H1 (cell line): ENCODE measurements around the gene COPG1. TPM values are rescaled to one million over a fixed set of nuclear protein-coding genes. Genes with fewer than 3 reads are reported as not detected.

Experiments
- ASH2L ChIP-seq: fragments of 200-600, 300-600 bp; sonication (generic); IDR thresholded peaks from one replicate; pipeline ENCODE4 v1.7.1; 2017; ENCODE audit warnings: low read length
- BACH1 ChIP-seq: IDR thresholded peaks from 2 replicates; pipeline ENCODE4 v1.6.1; 2012; ENCODE audit warnings: low read length, improper control_type of control experiment
- BRCA1 ChIP-seq: IDR thresholded peaks from 2 replicates; pipeline ENCODE4 v1.6.1; 2012; ENCODE audit warnings: low read depth, low read length, improper control_type of control experiment
- CEBPB ChIP-seq: IDR thresholded peaks from 2 replicates; pipeline ENCODE4 v1.6.1; 2012; ENCODE audit warnings: low read depth, low read length
- HDAC2 ChIP-seq, 2 experiments: fragments of 300-600 bp in 1 of 2; sonication (generic) in 1 of 2; IDR thresholded peaks; 2 replicates each; pipeline ENCODE4 v1.6.1; 2011 to 2012; ENCODE audit warnings: low read depth in 2 of 2, low read length in 2 of 2, mild to moderate bottlenecking in 2 of 2, moderate library complexity in 2 of 2, borderline replicate concordance in 1 of 2, inconsistent platforms in 1 of 2
- NRF1 ChIP-seq: IDR thresholded peaks from 2 replicates; pipeline ENCODE4 v1.6.1; 2011; ENCODE audit warnings: mild to moderate bottlenecking, low read depth, low read length, improper control_type of control experiment
- RXRA ChIP-seq: IDR thresholded peaks from 2 replicates; pipeline ENCODE4 v1.6.1; 2011; ENCODE audit warnings: low read depth, mild to moderate bottlenecking, low read length, moderate library complexity; ENCODE audit not compliant: insufficient read depth
- SAP30 ChIP-seq: fragments of 300-600 bp; sonication (generic); IDR thresholded peaks from 2 replicates; pipeline ENCODE4 v1.7.1; 2012; ENCODE audit warnings: low read length, moderate library complexity, mild to moderate bottlenecking, inconsistent platforms; ENCODE audit not compliant: insufficient read depth, insufficient replicate concordance
- SIN3A ChIP-seq, 2 experiments: IDR thresholded peaks in 1 of 2; conservative IDR thresholded peaks in 1 of 2; 2 replicates each; pipeline ENCODE4 v1.6.1; 2011 to 2012; ENCODE audit warnings: low read length in 2 of 2, improper control_type of control experiment in 1 of 2, low read depth in 1 of 2, mild to moderate bottlenecking in 1 of 2
- SP2 ChIP-seq: IDR thresholded peaks from 2 replicates; pipeline ENCODE4 v1.6.1; 2012; ENCODE audit warnings: mild to moderate bottlenecking, low read length, inconsistent platforms
- SP4 ChIP-seq: IDR thresholded peaks from 2 replicates; pipeline ENCODE4 v1.6.1; 2012; ENCODE audit warnings: low read length, inconsistent platforms
- polyA plus RNA-seq, 7 experiments: library from polyadenylated mRNA; depleted of rRNA in 3 of 7; stranded (reverse) in 5 of 7; unstranded in 2 of 7; fragments of >200 nt in 5 of 7; fragments of 200-250 nt in 2 of 7; gene quantifications; 1 replicate in 5 of 7; 2 replicates in 1 of 7; 4 replicates in 1 of 7; pipeline versions ENCODE4 v1.2.1 to v1.2.3, GENCODE V29; 2011 to 2013; ENCODE audit warnings: missing spikeins in 2 of 7, mixed read lengths in 2 of 7
- total RNA-seq: library from RNA; stranded (reverse); fragmentation: NEBNext Ultra II Directional; extraction: Animal tissue kit (Norgen Biotek cat#: 25700); gene quantifications from 2 replicates; pipeline ENCODE4 v1.2.1, GENCODE V29; 2021
- TF ChIP-seq, protein P1 (sequence below): fragments of 300-600 bp; sonication (generic); IDR thresholded peaks from 2 replicates; pipeline ENCODE4 v1.7.1; 2012; ENCODE audit warnings: low read length, moderate library complexity, mild to moderate bottlenecking, inconsistent platforms; ENCODE audit not compliant: insufficient replicate concordance

The COPG1 gene
- total and polyA plus RNA-seq, 2 of the 8 experiments (the other 6 are each of a cell fraction or from before 2014, with no cell fraction given), result 52.7 to 106 TPM

DNA sequence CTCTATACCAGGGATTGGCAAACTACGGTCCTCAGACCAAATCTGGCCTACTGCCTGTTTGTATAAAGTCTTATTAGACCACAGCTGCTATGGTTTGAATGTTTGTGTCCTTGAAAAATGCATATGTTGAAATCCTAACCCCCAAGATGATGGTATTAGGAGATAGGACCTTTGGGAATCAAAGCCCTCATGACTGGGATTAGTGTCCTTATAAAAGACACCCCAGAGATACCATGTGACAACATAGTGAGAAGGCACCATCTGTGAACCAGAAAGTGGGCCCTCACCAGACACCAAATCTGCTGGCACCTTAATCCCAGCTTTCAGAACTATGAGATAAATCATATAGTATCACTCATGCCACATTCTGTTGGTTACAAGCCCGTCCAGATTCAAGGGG is 36.7 kb downstream of the COPG1 start (continued):
- TF ChIP-seq, protein P1, sequence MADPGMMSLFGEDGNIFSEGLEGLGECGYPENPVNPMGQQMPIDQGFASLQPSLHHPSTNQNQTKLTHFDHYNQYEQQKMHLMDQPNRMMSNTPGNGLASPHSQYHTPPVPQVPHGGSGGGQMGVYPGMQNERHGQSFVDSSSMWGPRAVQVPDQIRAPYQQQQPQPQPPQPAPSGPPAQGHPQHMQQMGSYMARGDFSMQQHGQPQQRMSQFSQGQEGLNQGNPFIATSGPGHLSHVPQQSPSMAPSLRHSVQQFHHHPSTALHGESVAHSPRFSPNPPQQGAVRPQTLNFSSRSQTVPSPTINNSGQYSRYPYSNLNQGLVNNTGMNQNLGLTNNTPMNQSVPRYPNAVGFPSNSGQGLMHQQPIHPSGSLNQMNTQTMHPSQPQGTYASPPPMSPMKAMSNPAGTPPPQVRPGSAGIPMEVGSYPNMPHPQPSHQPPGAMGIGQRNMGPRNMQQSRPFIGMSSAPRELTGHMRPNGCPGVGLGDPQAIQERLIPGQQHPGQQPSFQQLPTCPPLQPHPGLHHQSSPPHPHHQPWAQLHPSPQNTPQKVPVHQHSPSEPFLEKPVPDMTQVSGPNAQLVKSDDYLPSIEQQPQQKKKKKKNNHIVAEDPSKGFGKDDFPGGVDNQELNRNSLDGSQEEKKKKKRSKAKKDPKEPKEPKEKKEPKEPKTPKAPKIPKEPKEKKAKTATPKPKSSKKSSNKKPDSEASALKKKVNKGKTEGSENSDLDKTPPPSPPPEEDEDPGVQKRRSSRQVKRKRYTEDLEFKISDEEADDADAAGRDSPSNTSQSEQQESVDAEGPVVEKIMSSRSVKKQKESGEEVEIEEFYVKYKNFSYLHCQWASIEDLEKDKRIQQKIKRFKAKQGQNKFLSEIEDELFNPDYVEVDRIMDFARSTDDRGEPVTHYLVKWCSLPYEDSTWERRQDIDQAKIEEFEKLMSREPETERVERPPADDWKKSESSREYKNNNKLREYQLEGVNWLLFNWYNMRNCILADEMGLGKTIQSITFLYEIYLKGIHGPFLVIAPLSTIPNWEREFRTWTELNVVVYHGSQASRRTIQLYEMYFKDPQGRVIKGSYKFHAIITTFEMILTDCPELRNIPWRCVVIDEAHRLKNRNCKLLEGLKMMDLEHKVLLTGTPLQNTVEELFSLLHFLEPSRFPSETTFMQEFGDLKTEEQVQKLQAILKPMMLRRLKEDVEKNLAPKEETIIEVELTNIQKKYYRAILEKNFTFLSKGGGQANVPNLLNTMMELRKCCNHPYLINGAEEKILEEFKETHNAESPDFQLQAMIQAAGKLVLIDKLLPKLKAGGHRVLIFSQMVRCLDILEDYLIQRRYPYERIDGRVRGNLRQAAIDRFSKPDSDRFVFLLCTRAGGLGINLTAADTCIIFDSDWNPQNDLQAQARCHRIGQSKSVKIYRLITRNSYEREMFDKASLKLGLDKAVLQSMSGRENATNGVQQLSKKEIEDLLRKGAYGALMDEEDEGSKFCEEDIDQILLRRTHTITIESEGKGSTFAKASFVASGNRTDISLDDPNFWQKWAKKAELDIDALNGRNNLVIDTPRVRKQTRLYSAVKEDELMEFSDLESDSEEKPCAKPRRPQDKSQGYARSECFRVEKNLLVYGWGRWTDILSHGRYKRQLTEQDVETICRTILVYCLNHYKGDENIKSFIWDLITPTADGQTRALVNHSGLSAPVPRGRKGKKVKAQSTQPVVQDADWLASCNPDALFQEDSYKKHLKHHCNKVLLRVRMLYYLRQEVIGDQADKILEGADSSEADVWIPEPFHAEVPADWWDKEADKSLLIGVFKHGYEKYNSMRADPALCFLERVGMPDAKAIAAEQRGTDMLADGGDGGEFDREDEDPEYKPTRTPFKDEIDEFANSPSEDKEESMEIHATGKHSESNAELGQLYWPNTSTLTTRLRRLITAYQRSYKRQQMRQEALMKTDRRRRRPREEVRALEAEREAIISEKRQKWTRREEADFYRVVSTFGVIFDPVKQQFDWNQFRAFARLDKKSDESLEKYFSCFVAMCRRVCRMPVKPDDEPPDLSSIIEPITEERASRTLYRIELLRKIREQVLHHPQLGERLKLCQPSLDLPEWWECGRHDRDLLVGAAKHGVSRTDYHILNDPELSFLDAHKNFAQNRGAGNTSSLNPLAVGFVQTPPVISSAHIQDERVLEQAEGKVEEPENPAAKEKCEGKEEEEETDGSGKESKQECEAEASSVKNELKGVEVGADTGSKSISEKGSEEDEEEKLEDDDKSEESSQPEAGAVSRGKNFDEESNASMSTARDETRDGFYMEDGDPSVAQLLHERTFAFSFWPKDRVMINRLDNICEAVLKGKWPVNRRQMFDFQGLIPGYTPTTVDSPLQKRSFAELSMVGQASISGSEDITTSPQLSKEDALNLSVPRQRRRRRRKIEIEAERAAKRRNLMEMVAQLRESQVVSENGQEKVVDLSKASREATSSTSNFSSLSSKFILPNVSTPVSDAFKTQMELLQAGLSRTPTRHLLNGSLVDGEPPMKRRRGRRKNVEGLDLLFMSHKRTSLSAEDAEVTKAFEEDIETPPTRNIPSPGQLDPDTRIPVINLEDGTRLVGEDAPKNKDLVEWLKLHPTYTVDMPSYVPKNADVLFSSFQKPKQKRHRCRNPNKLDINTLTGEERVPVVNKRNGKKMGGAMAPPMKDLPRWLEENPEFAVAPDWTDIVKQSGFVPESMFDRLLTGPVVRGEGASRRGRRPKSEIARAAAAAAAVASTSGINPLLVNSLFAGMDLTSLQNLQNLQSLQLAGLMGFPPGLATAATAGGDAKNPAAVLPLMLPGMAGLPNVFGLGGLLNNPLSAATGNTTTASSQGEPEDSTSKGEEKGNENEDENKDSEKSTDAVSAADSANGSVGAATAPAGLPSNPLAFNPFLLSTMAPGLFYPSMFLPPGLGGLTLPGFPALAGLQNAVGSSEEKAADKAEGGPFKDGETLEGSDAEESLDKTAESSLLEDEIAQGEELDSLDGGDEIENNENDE, result no peak
- no peak for TF ChIP-seq SP4
- no peak for TF ChIP-seq CEBPB
- no peak for TF ChIP-seq SP2
- TF ChIP-seq ASH2L, result no peak
- no peak for TF ChIP-seq RXRA
- no peak for TF ChIP-seq SIN3A (conservative IDR thresholded peaks at IDR 0.05 in 1 of 2, IDR thresholded peaks at IDR 0.05 in 1 of 2; ENCODE audit: low read depth in 1 of 2, low read length in 2 of 2)
- TF ChIP-seq BRCA1, result no peak
- no peak for TF ChIP-seq BACH1
- no peak for TF ChIP-seq SAP30
- no peak for TF ChIP-seq HDAC2 (IDR thresholded peaks at IDR 0.05; ENCODE audit: borderline replicate concordance in 1 of 2, low read depth in 2 of 2, low read length in 2 of 2)
- no peak for TF ChIP-seq NRF1
